Calu3 (cell line): ENCODE data around the gene NPAP1. TPM values are rescaled to one million over a fixed set of nuclear protein-coding genes. Genes with fewer than 3 reads are reported as not detected.
"Not testable (repeated sequence)": the region's sequence is repeated elsewhere in the genome, so short reads cannot be mapped to it uniquely, and the experiment has no call there.

Experiments used
- Bru-seq: library from RNA; stranded (reverse); fragments of 400-500 nt; gene quantifications from one replicate; lab custom pipeline; 2021; lab: Mats Ljungman, UMichigan
- BruChase-seq, 2 experiments: library from RNA; stranded (reverse); fragments of 400-500 nt; gene quantifications; one replicate each; lab custom pipeline; 2021; lab: Mats Ljungman, UMichigan
- BruUV-seq: library from RNA; stranded (reverse); fragments of 400-500 nt; replicated peaks from 2 replicates; lab custom pipeline; 2021; lab: Mats Ljungman, UMichigan
- CTCF ChIA-PET: fragments of 300-600 bp; sonication (Branson Sonifier 250); formaldehyde crosslinking; loops from one replicate; lab custom pipeline; 2022; ENCODE audit warnings: antibody characterized with exemption; lab: Charles Lee
- DNase-seq: peaks from one replicate; pipeline ENCODE4 v3.0.0; 2022
- H3K27ac Mint-ChIP-seq: one replicate; pipeline ENCODE4 v1.8.0; 2022; ENCODE audit warnings: mixed read lengths; ENCODE audit not compliant: unreplicated experiment
- H3K27me3 Mint-ChIP-seq: one replicate; pipeline ENCODE4 v1.8.0; 2022; ENCODE audit warnings: mixed read lengths; ENCODE audit not compliant: unreplicated experiment
- H3K36me3 Mint-ChIP-seq: one replicate; pipeline ENCODE4 v1.8.0; 2022; ENCODE audit warnings: mild to moderate bottlenecking, moderate library complexity, mixed read lengths; ENCODE audit not compliant: insufficient read depth, unreplicated experiment
- H3K4me1 Mint-ChIP-seq: one replicate; pipeline ENCODE4 v1.8.0; 2022; ENCODE audit warnings: mild to moderate bottlenecking, low read depth, mixed read lengths; ENCODE audit not compliant: unreplicated experiment
- H3K4me3 Mint-ChIP-seq: one replicate; pipeline ENCODE4 v1.8.0; 2022; ENCODE audit warnings: mild to moderate bottlenecking, low read depth, moderate library complexity, mixed read lengths; ENCODE audit not compliant: unreplicated experiment
- H3K9me3 Mint-ChIP-seq: one replicate; pipeline ENCODE4 v1.8.0; 2022; ENCODE audit warnings: low read depth, mixed read lengths; ENCODE audit not compliant: unreplicated experiment
- intact Hi-C: fragments of 100-400 bp; cut with micrococcal nuclease; formaldehyde crosslinking; loops from one replicate; pipeline ENCODE4 v1.10.0; 2022; ENCODE audit not compliant: unreplicated experiment
- long read RNA-seq: library from polyadenylated mRNA; stranded (forward); transcript quantifications from one replicate; pipeline ENCODE4 v2.0.0, GENCODE V29; 2022
- total RNA-seq: library from RNA; stranded (reverse); gene quantifications from 2 replicates; pipeline ENCODE4 v1.2.3, GENCODE V29; 2022
- TF ChIP-seq, protein P1 (sequence below): fragments of 200-600 bp; IDR thresholded peaks from one replicate; pipeline ENCODE4 v1.8.0; 2022; ENCODE audit warnings: antibody characterized with exemption; ENCODE audit not compliant: unreplicated experiment

The NPAP1 gene, protein sequence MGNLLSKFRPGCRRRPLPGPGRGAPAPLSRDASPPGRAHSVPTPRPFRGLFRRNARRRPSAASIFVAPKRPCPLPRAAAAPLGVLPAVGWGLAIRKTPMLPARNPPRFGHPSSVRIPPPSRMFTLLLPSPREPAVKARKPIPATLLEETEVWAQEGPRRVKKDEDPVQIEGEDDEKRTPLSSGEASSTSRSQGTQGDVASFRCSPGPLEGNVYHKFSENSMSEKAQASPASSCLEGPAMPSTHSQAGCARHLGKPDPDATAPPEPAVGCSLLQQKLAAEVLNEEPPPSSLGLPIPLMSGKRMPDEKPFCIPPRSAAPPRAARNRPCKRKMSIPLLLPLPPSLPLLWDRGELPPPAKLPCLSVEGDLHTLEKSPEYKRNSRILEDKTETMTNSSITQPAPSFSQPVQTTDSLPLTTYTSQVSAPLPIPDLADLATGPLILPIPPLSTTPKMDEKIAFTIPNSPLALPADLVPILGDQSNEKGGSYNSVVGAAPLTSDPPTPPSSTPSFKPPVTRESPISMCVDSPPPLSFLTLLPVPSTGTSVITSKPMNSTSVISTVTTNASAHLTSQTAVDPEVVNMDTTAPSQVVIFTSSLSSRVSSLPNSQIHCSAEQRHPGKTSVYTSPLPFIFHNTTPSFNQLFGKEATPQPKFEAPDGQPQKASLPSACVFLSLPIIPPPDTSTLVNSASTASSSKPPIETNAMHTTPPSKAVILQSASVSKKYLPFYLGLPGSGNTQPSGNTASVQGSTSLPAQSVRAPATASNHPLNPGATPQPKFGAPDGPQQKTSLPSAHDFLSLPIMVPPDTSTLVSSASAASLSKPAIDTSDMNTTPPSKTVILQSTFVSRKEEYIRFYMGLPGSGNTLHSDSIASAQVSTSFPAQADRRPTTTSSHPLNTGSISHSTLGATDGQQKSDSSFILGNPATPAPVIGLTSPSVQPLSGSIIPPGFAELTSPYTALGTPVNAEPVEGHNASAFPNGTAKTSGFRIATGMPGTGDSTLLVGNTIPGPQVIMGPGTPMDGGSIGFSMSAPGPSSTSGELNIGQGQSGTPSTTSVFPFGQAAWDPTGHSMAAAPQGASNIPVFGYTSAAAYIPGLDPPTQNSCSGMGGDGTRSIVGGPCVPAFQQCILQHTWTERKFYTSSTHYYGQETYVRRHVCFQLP
- total RNA-seq (not detected in 2 replicates), Bru-seq, nascent RNA (not detected), BruChase-seq, experiment 1, labeled RNA remaining after a 6-hour chase (not detected), BruChase-seq, experiment 2, labeled RNA remaining after a 2-hour chase (not detected)
- long read RNA-seq: 0 reads

DNA sequence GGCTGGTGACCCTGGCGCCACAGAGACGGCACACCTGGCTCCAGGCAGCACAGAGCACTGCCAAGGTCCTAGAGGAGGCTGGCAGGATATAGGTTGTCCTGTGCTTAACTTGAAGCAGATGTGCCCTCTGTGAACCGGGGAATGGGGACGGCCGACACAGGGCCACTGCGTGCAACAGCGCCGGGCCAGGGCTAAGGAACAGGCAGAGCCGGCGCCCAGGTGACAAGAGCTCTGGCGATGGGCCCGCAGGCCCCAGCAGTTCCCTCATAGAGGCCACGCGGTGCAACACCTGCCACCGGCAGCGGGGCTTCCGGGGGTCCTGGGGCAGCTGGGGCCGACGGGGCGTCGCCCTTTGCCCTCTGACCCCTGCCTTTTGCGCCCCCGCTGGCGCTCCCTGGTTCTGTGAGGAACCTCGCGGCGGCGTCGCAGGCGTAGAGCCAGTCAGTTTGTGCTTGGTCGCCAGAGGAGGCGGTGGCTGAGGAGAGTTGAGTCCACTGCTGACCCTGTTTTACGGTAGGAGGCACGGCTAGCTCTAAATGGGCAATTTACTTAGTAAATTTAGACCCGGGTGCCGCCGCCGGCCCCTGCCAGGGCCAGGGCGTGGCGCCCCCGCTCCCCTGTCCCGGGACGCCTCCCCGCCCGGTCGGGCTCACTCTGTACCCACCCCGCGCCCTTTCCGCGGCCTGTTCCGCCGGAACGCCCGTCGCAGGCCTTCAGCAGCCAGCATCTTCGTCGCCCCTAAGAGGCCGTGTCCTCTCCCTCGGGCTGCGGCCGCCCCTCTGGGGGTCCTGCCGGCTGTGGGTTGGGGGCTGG is at the start of gene NPAP1:
Gene NPAP1, plus strand, starts transcription at position 444 of the 813 bp plus-strand sequence. Its CDS starts 93 bp downstream, at position 537.
- intact Hi-C loops: no loop called here
- no peak for DNase-seq
- Mint-ChIP-seq H3K4me1 (no peaks in the 10 kb centered on the region), H3K27me3 (no peaks in the 10 kb centered on the region), H3K4me3 (no peak within 1 kb of the TSS), H3K36me3 (no peaks in the 10 kb centered on the region), H3K27ac (no peak within 1 kb of the TSS), H3K9me3 (peaks cover 7% of the 10 kb centered on the region)
- BruUV-seq: no TSS peak
- CTCF ChIA-PET: no interaction called here
- TF ChIP-seq, protein P1, sequence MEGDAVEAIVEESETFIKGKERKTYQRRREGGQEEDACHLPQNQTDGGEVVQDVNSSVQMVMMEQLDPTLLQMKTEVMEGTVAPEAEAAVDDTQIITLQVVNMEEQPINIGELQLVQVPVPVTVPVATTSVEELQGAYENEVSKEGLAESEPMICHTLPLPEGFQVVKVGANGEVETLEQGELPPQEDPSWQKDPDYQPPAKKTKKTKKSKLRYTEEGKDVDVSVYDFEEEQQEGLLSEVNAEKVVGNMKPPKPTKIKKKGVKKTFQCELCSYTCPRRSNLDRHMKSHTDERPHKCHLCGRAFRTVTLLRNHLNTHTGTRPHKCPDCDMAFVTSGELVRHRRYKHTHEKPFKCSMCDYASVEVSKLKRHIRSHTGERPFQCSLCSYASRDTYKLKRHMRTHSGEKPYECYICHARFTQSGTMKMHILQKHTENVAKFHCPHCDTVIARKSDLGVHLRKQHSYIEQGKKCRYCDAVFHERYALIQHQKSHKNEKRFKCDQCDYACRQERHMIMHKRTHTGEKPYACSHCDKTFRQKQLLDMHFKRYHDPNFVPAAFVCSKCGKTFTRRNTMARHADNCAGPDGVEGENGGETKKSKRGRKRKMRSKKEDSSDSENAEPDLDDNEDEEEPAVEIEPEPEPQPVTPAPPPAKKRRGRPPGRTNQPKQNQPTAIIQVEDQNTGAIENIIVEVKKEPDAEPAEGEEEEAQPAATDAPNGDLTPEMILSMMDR: no peak

DNA sequence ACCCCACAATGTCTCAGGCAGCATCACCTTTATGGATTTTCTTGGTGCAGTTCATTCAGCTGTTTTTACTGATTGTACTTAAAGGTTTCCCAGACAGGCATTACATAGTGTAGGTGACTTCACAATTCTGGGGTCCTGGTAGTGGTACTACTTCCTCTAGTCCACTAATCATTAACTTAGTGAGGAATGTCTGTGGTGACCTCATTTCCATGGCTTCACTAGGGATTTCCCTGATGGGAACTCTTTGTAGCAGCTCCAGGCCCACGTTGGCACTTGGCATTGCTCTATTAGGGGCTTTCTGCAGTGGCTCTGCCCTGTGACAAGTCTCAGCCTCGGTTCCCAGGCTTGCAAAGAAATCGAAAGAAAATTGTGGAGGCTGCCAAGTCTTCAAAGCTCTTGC is 48.1 kb upstream of the NPAP1 start:
- no peak overlapping the region for H3K27ac Mint-ChIP-seq
- TF ChIP-seq, protein P1: no peak
- no peaks in the 10 kb centered on the region for H3K36me3 Mint-ChIP-seq
- no TSS peak for BruUV-seq
- no peak overlapping the region for H3K4me3 Mint-ChIP-seq
- H3K27me3 Mint-ChIP-seq: no peaks in the 10 kb centered on the region
- no peak for DNase-seq
- intact Hi-C loops: no loop called here
- peaks cover 7% of the 10 kb centered on the region for H3K9me3 Mint-ChIP-seq
- CTCF ChIA-PET: no interaction called here
- H3K4me1 Mint-ChIP-seq: no peaks in the 10 kb centered on the region

- peaks cover 5% of the 10 kb centered on the region for H3K9me3 Mint-ChIP-seq
- CTCF ChIA-PET: no interaction called here
- intact Hi-C loops: no loop called here
Observed at GRCh38 chr15:24633082-24633481, 42.5 kb upstream of the NPAP1 start.

DNA sequence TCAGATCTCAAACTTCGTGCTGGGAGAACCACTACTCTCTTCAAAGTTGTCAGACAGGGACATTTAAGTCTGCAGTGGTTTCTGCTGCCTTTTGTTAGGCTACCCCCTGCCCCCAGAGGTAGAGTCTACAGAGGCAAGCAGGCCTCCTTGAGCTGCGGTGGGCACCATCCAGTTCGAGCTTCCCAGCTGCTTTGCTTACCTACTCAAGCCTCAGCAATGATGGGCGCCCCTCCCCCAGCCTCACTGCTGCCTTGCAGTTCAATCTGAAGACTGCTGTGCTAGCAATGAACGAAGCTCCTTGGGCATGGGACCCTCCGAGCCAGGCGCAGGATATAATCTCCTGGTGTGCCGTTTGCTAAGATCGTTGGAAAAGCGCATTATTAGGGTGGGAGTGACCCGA is 36.2 kb upstream of the NPAP1 start:
- H3K9me3 Mint-ChIP-seq: peaks cover 18% of the 10 kb centered on the region
- H3K36me3 Mint-ChIP-seq, CTCF ChIA-PET, H3K27ac Mint-ChIP-seq, BruUV-seq, intact Hi-C loops, DNase-seq, H3K4me1 Mint-ChIP-seq, H3K27me3 Mint-ChIP-seq, H3K4me3 Mint-ChIP-seq: not testable (repeated sequence)

More at GRCh38 chr15:24633082-24633481, 42.5 kb upstream of the NPAP1 start:
- Mint-ChIP-seq H3K27ac (no peak overlapping the region), H3K4me3 (no peak overlapping the region), H3K36me3 (no peaks in the 10 kb centered on the region), H3K27me3 (no peaks in the 10 kb centered on the region), H3K4me1 (no peaks in the 10 kb centered on the region)
- TF ChIP-seq, protein P1: no peak
- no peak for DNase-seq
- no TSS peak for BruUV-seq
